Endometrium (tissue), 2 donors: ENCODE data around the gene SART1.
"Not testable (repeated sequence)": the region's sequence is repeated elsewhere in the genome, so short reads cannot be mapped to it uniquely, and the experiment has no call there.

Experiments
- FAIRE-seq: peaks from 2 replicates; lab custom pipeline; 2012; peaks lifted over from hg19 to GRCh38; lab: Jason Lieb, UNC
- donor health status: control.
- donor health status: control.

The SART1 gene

GRCh38 chr11:66016793-66017177 lies 55.3 kb downstream of the SART1 start:
- no peak for FAIRE-seq

- no peak for FAIRE-seq
These were observed 55.8 kb downstream of the SART1 start for GRCh38 chr11:66017321-66017720.

- FAIRE-seq, result no peak
These were observed 58.7 kb downstream of the SART1 start for GRCh38 chr11:66020212-66020611.

GRCh38 chr11:66020618-66021357 lies 59.3 kb downstream of the SART1 start:
- FAIRE-seq, result no peak

- FAIRE-seq, result no peak
These were observed 61.1 kb downstream of the SART1 start for GRCh38 chr11:66022401-66023185.

- not testable (repeated sequence) for FAIRE-seq
These were observed 61.6 kb downstream of the SART1 start for GRCh38 chr11:66023186-66023440.

- no peak for FAIRE-seq
These were observed 64.5 kb downstream of the SART1 start, which contains the start of gene CATSPER1 for GRCh38 chr11:66026017-66026529. TSS of gene CATSPER1 (minus strand) at chr11:66026479. CDS start at chr11:66026379, 100 bp downstream.
